Dermis blood vessel endothelial cell (primary cell): ENCODE measurements around the gene POLK. TPM values are rescaled to one million over a fixed set of nuclear protein-coding genes. Genes with fewer than 3 reads are reported as not detected.

ENCODE experiments used
- DNase-seq: peaks from one replicate; pipeline ENCODE4 v3.0.0; 2010
- total RNA-seq: library from RNA; depleted of rRNA; stranded (reverse); fragments of >200 nt; gene quantifications from 2 replicates; pipeline ENCODE4 v1.2.3, GENCODE V29; 2014

Gene POLK
- total RNA-seq, 1 donor from 2014 or later = 53.4 TPM

- peak; percentile 51 for DNase-seq
These were observed 99.9 kb downstream of the POLK start, which contains the start of gene ANKDD1B for GRCh38 chr5:75611311-75612225. ANKDD1B (plus strand) TSS chr5:75611453; CDS start chr5:75611635, 182 bp downstream.

GRCh38 chr5:75612226-75612569, 100.5 kb downstream of the POLK start:
- no peak for DNase-seq

GRCh38 chr5:75612901-75613300, 101.2 kb downstream of the POLK start:
- no peak for DNase-seq

GRCh38 chr5:75614176-75614575, 102.5 kb downstream of the POLK start:
- DNase-seq = no peak

GRCh38 chr5:75616371-75616881, 104.7 kb downstream of the POLK start:
- no peak for DNase-seq

- no peak for DNase-seq
These were observed 105.4 kb downstream of the POLK start for GRCh38 chr5:75616971-75617621.

- DNase-seq = no peak
These were observed 106.2 kb downstream of the POLK start for GRCh38 chr5:75617736-75618352.

- no peak for DNase-seq
These were observed 108.7 kb downstream of the POLK start for GRCh38 chr5:75620184-75620959.

GRCh38 chr5:75622564-75622963, 110.9 kb downstream of the POLK start:
- DNase-seq = no peak

GRCh38 chr5:75623846-75624245, 112.2 kb downstream of the POLK start:
- DNase-seq = no peak

GRCh38 chr5:75626959-75627358, 115.3 kb downstream of the POLK start:
- no peak for DNase-seq

GRCh38 chr5:75627801-75628200, 116.1 kb downstream of the POLK start:
- DNase-seq = no peak

- no peak for DNase-seq
These were observed 119.2 kb downstream of the POLK start for GRCh38 chr5:75630875-75631274.

GRCh38 chr5:75632321-75632720, 120.6 kb downstream of the POLK start:
- DNase-seq = no peak

- DNase-seq = no peak
These were observed 126.3 kb downstream of the POLK start for GRCh38 chr5:75637949-75638348.

- DNase-seq = peak; percentile 40
These were observed 128.0 kb downstream of the POLK start for GRCh38 chr5:75639535-75640311.

- DNase-seq = peak; percentile 91
These were observed 128.7 kb downstream of the POLK start for GRCh38 chr5:75640395-75640794.

- peak; percentile 56 for DNase-seq
These were observed 129.1 kb downstream of the POLK start for GRCh38 chr5:75640826-75641225.

- DNase-seq = no peak
These were observed 137.0 kb downstream of the POLK start for GRCh38 chr5:75648712-75649111.
